ENCODE data around the gene CABCOCO1. TPM values are rescaled to one million over a fixed set of nuclear protein-coding genes. Genes with fewer than 3 reads are reported as not detected.

The CABCOCO1 gene
- total RNA-seq, 1 donor from 2014 or later: not detected

GRCh38 chr10:61814160-61814559 is 151.4 kb downstream of the CABCOCO1 start:
- TF ChIP-seq CTCF (IDR thresholded peaks at IDR 0.05) (no peak), EZH2 (IDR thresholded peaks at IDR 0.05) (no peak), EZH2phosphoT487 (IDR thresholded peaks at IDR 0.05) (no peak)
- no peak overlapping the region for H3K27ac ChIP-seq
- Mint-ChIP-seq H3K27ac (no peak overlapping the region), H3K9me3 (no peaks in the 10 kb centered on the region), H3K36me3 (no peaks in the 10 kb centered on the region), H3K27me3 (ENCODE audit: insufficient read depth, low read depth) (no peaks in the 10 kb centered on the region), H3K4me1 (no peaks in the 10 kb centered on the region), H3K4me3 (no peak overlapping the region)
- H3K36me3 ChIP-seq: no peaks in the 10 kb centered on the region
- H3K4me3 ChIP-seq: no peak overlapping the region
- no peaks in the 10 kb centered on the region for H3K79me2 ChIP-seq (ENCODE audit: low read depth)
- no peak overlapping the region for H3K4me2 ChIP-seq
- H3K9me3 ChIP-seq (ENCODE audit: low read depth): no peaks in the 10 kb centered on the region
- H3K4me1 ChIP-seq: no peaks in the 10 kb centered on the region
- no peak overlapping the region for H3K9ac ChIP-seq
- no peaks in the 10 kb centered on the region for H4K20me1 ChIP-seq (ENCODE audit: low read depth)
- H3F3A ChIP-seq (ENCODE audit: low read depth): no peaks in the 10 kb centered on the region
- no peaks in the 10 kb centered on the region for H3K27me3 ChIP-seq
- no peak for DNase-seq (ENCODE audit: low spot score)
- H2AFZ ChIP-seq (replicated peaks): no peak overlapping the region

- peaks cover 4% of the 10 kb centered on the region for H3K27me3 Mint-ChIP-seq (ENCODE audit: insufficient read depth, low read depth)
These were observed 152.8 kb downstream of the CABCOCO1 start for GRCh38 chr10:61815496-61815895.

More at GRCh38 chr10:61815496-61815895, 152.8 kb downstream of the CABCOCO1 start:
- Histone ChIP-seq H3K27ac (no peak overlapping the region), H3F3A (ENCODE audit: low read depth) (no peaks in the 10 kb centered on the region), H3K9ac (no peak overlapping the region), H3K9me3 (ENCODE audit: low read depth) (no peaks in the 10 kb centered on the region), H3K4me2 (no peak overlapping the region), H3K36me3 (no peaks in the 10 kb centered on the region), H3K27me3 (no peaks in the 10 kb centered on the region), H3K4me1 (no peaks in the 10 kb centered on the region), H3K4me3 (no peak overlapping the region), H2AFZ (replicated peaks) (no peak overlapping the region), H3K79me2 (ENCODE audit: low read depth) (no peaks in the 10 kb centered on the region), H4K20me1 (ENCODE audit: low read depth) (no peaks in the 10 kb centered on the region)
- no peak overlapping the region for H3K4me3 Mint-ChIP-seq
- no peaks in the 10 kb centered on the region for H3K9me3 Mint-ChIP-seq
- no peak for DNase-seq (ENCODE audit: low spot score)
- TF ChIP-seq CTCF (IDR thresholded peaks at IDR 0.05) (no peak), EZH2phosphoT487 (IDR thresholded peaks at IDR 0.05) (no peak), EZH2 (IDR thresholded peaks at IDR 0.05) (no peak)
- no peak overlapping the region for H3K27ac Mint-ChIP-seq
- no peaks in the 10 kb centered on the region for H3K36me3 Mint-ChIP-seq
- H3K4me1 Mint-ChIP-seq: no peaks in the 10 kb centered on the region

Other genes with a start within 250 kb of the CABCOCO1 start
- not detected in 2 replicates for gene TMEM26, start 209.5 kb upstream of the CABCOCO1 start, total RNA-seq (ENCODE audit: low replicate concordance)
- 1.5 and 1.8 TPM in 2 replicates for gene ARID5B, start 238.8 kb downstream of the CABCOCO1 start, total RNA-seq (ENCODE audit: low replicate concordance)

Data from neural progenitor cell (in vitro differentiated cells).